Measurements from ENCODE around the gene PGRMC1.
"Not testable (repeated sequence)": the region's sequence is repeated elsewhere in the genome, so short reads cannot be mapped to it uniquely, and the experiment has no call there.

The PGRMC1 gene

GRCh38 chrX:119207483-119207882 lies 28.6 kb upstream of the PGRMC1 start:
- H3K4me3 ChIP-seq (ENCODE audit: low read length in 2 of 2); H3K9ac ChIP-seq (ENCODE audit: low read depth in 1 of 2, low read length in 2 of 2); H3K9me3 ChIP-seq (ENCODE audit: control insufficient read depth in 2 of 2, low read length in 2 of 2); H3K36me3 ChIP-seq (ENCODE audit: control insufficient read depth in 2 of 2, insufficient read depth in 2 of 2, low read length in 2 of 2); H3K27ac ChIP-seq (ENCODE audit: low read depth in 2 of 2, low read length in 2 of 2); H3K27me3 ChIP-seq (ENCODE audit: control insufficient read depth in 2 of 2, insufficient read depth in 2 of 2, low read length in 2 of 2); H3K4me1 ChIP-seq (ENCODE audit: control insufficient read depth in 2 of 2, insufficient read depth in 2 of 2, low read length in 2 of 2): not testable (repeated sequence)

GRCh38 chrX:119208401-119209057 lies 27.6 kb upstream of the PGRMC1 start:
- Histone ChIP-seq H3K9ac (ENCODE audit: low read depth in 1 of 2, low read length in 2 of 2) (no peak overlapping the region), H3K4me3 (ENCODE audit: low read length in 2 of 2) (no peak overlapping the region)

GRCh38 chrX:119210931-119211648 lies 25.0 kb upstream of the PGRMC1 start:
- not testable (repeated sequence) for H3K27ac ChIP-seq (ENCODE audit: low read depth in 2 of 2, low read length in 2 of 2); H3K36me3 ChIP-seq (ENCODE audit: control insufficient read depth in 2 of 2, insufficient read depth in 2 of 2, low read length in 2 of 2); H3K9ac ChIP-seq (ENCODE audit: low read depth in 1 of 2, low read length in 2 of 2); H3K27me3 ChIP-seq (ENCODE audit: control insufficient read depth in 2 of 2, insufficient read depth in 2 of 2, low read length in 2 of 2); H3K4me1 ChIP-seq (ENCODE audit: control insufficient read depth in 2 of 2, insufficient read depth in 2 of 2, low read length in 2 of 2); H3K4me3 ChIP-seq (ENCODE audit: low read length in 2 of 2); H3K9me3 ChIP-seq (ENCODE audit: control insufficient read depth in 2 of 2, low read length in 2 of 2)

More at GRCh38 chrX:119208401-119209057, 27.6 kb upstream of the PGRMC1 start:
- Histone ChIP-seq H3K9me3 (ENCODE audit: control insufficient read depth in 2 of 2, low read length in 2 of 2) (no peaks in the 10 kb centered on the region), H3K36me3 (ENCODE audit: control insufficient read depth in 2 of 2, insufficient read depth in 2 of 2, low read length in 2 of 2) (no peaks in the 10 kb centered on the region), H3K27ac (ENCODE audit: low read depth in 2 of 2, low read length in 2 of 2) (no peak overlapping the region), H3K27me3 (ENCODE audit: control insufficient read depth in 2 of 2, insufficient read depth in 2 of 2, low read length in 2 of 2) (peaks cover 2 to 3% of the 10 kb centered on the region in 2 donors), H3K4me1 (ENCODE audit: control insufficient read depth in 2 of 2, insufficient read depth in 2 of 2, low read length in 2 of 2) (no peaks in the 10 kb centered on the region)

DNA sequence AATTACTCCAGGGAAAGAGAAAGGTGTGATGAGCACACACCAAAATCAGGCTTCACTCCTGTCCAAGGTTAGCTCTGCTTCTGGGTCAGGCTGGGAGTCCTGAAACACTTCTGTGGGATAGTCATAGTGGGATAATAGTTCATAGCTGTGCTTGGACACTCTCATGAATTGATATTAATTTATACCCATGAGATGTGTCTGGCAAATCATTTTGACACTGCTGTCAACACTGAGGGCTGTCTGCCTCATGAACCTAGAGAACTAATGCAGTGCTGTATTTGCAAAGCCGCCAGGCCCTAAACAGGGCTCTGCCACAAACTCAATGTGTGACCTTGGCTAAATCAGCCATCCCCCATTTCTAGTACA lies 24.5 kb upstream of the PGRMC1 start:
- H3K27me3 ChIP-seq (ENCODE audit: control insufficient read depth in 2 of 2, insufficient read depth in 2 of 2, low read length in 2 of 2): peaks cover 0 to 3% of the 10 kb centered on the region in 2 donors
- no peaks in the 10 kb centered on the region for H3K4me1 ChIP-seq (ENCODE audit: control insufficient read depth in 2 of 2, insufficient read depth in 2 of 2, low read length in 2 of 2)
- H3K27ac ChIP-seq (ENCODE audit: low read depth in 2 of 2, low read length in 2 of 2): no peak overlapping the region
- no peaks in the 10 kb centered on the region for H3K9me3 ChIP-seq (ENCODE audit: control insufficient read depth in 2 of 2, low read length in 2 of 2)
- H3K36me3 ChIP-seq (ENCODE audit: control insufficient read depth in 2 of 2, insufficient read depth in 2 of 2, low read length in 2 of 2): no peaks in the 10 kb centered on the region
- no peak overlapping the region for H3K4me3 ChIP-seq (ENCODE audit: low read length in 2 of 2)
- H3K9ac ChIP-seq (ENCODE audit: low read depth in 1 of 2, low read length in 2 of 2): no peak overlapping the region

DNA sequence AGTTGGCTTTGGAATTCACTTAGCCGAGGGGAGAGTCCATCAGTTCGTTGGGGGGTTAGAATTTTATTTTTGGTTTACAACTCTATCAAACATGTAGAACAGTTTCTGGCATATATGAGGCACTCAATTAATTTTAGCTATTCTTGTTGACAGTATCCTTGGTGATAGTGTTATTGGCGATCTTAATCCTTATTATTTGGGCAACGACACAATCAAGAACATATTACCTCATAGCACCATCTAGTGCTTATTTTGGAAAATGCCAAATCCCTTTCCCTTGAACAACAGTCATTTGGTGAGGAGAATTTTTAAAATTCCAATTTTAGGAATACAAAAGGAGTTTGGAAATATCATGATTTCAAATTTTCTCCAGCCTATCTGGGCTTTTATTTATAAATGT lies 17.9 kb upstream of the PGRMC1 start:
- no peaks in the 10 kb centered on the region for H3K36me3 ChIP-seq (ENCODE audit: control insufficient read depth in 2 of 2, insufficient read depth in 2 of 2, low read length in 2 of 2)
- no peak overlapping the region for H3K9ac ChIP-seq (ENCODE audit: low read depth in 1 of 2, low read length in 2 of 2)
- no peak overlapping the region for H3K27ac ChIP-seq (ENCODE audit: low read depth in 2 of 2, low read length in 2 of 2)
- no peaks in the 10 kb centered on the region for H3K9me3 ChIP-seq (ENCODE audit: control insufficient read depth in 2 of 2, low read length in 2 of 2)
- H3K4me1 ChIP-seq (ENCODE audit: control insufficient read depth in 2 of 2, insufficient read depth in 2 of 2, low read length in 2 of 2): no peaks in the 10 kb centered on the region
- no peak overlapping the region for H3K4me3 ChIP-seq (ENCODE audit: low read length in 2 of 2)
- H3K27me3 ChIP-seq (ENCODE audit: control insufficient read depth in 2 of 2, insufficient read depth in 2 of 2, low read length in 2 of 2): peaks cover 0 to 4% of the 10 kb centered on the region in 2 donors

DNA sequence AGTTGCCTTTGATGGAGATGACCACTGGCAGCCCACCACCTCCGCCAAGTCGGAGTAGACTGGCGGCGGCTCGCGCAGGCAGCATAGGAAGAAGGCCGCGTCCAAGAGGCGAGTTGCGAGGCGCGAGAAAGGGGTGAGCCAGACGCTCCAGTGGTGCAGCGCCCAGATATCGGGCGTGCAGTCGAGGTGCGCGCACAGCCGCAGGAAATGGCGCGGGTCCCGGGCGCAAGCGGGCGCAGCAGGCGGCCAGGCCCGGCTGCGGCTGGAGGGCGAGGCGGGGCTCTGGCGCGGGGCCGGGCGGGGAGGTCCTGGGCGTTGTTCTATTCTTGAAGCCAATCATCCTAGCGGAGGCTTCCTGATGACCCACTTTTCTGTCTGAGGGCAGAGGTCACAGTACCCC lies 13.2 kb upstream of the PGRMC1 start:
- Histone ChIP-seq H3K9ac (ENCODE audit: low read depth in 1 of 2, low read length in 2 of 2) (no peak overlapping the region), H3K27me3 (ENCODE audit: control insufficient read depth in 2 of 2, insufficient read depth in 2 of 2, low read length in 2 of 2) (peaks cover 2 to 7% of the 10 kb centered on the region in 2 donors), H3K27ac (ENCODE audit: low read depth in 2 of 2, low read length in 2 of 2) (no peak overlapping the region), H3K4me3 (ENCODE audit: low read length in 2 of 2) (no peak overlapping the region), H3K36me3 (ENCODE audit: control insufficient read depth in 2 of 2, insufficient read depth in 2 of 2, low read length in 2 of 2) (no peaks in the 10 kb centered on the region), H3K9me3 (ENCODE audit: control insufficient read depth in 2 of 2, low read length in 2 of 2) (no peaks in the 10 kb centered on the region), H3K4me1 (ENCODE audit: control insufficient read depth in 2 of 2, insufficient read depth in 2 of 2, low read length in 2 of 2) (no peaks in the 10 kb centered on the region)

DNA sequence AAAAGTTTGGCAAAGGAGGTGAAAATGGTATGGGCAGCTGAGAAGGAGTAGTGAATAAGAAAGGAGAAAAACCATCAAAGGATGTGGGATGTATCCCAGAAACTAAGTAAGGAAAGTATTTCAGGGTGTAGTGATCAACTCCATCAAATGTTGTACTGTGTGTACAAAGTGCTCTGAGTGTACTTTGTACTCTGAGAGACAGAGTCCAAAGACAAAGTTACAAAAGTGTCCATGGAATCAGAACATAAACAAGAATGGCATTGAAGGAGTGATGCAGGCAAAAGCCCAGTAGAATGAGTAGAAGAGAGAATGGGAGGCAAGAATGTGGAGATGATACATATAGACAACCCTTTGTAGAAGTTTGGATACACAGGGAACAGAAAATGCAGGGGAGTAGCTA lies 12.3 kb upstream of the PGRMC1 start:
- Histone ChIP-seq H3K36me3 (ENCODE audit: control insufficient read depth in 2 of 2, insufficient read depth in 2 of 2, low read length in 2 of 2) (no peaks in the 10 kb centered on the region), H3K27me3 (ENCODE audit: control insufficient read depth in 2 of 2, insufficient read depth in 2 of 2, low read length in 2 of 2) (peaks cover 2 to 7% of the 10 kb centered on the region in 2 donors), H3K9ac (ENCODE audit: low read depth in 1 of 2, low read length in 2 of 2) (no peak overlapping the region), H3K4me3 (ENCODE audit: low read length in 2 of 2) (no peak overlapping the region), H3K27ac (ENCODE audit: low read depth in 2 of 2, low read length in 2 of 2) (no peak overlapping the region), H3K4me1 (ENCODE audit: control insufficient read depth in 2 of 2, insufficient read depth in 2 of 2, low read length in 2 of 2) (no peaks in the 10 kb centered on the region), H3K9me3 (ENCODE audit: control insufficient read depth in 2 of 2, low read length in 2 of 2) (no peaks in the 10 kb centered on the region)

GRCh38 chrX:119226446-119226845 lies 9.6 kb upstream of the PGRMC1 start:
- peaks cover 2 to 3% of the 10 kb centered on the region in 2 donors for H3K27me3 ChIP-seq (ENCODE audit: control insufficient read depth in 2 of 2, insufficient read depth in 2 of 2, low read length in 2 of 2)
- no peak overlapping the region for H3K4me3 ChIP-seq (ENCODE audit: low read length in 2 of 2)
- no peak overlapping the region for H3K9ac ChIP-seq (ENCODE audit: low read depth in 1 of 2, low read length in 2 of 2)
- H3K27ac ChIP-seq (ENCODE audit: low read depth in 2 of 2, low read length in 2 of 2): no peak overlapping the region
- no peaks in the 10 kb centered on the region for H3K4me1 ChIP-seq (ENCODE audit: control insufficient read depth in 2 of 2, insufficient read depth in 2 of 2, low read length in 2 of 2)
- no peaks in the 10 kb centered on the region for H3K9me3 ChIP-seq (ENCODE audit: control insufficient read depth in 2 of 2, low read length in 2 of 2)
- H3K36me3 ChIP-seq (ENCODE audit: control insufficient read depth in 2 of 2, insufficient read depth in 2 of 2, low read length in 2 of 2): no peaks in the 10 kb centered on the region

- Histone ChIP-seq H3K27ac (ENCODE audit: low read depth in 2 of 2, low read length in 2 of 2) (no peak overlapping the region), H3K9me3 (ENCODE audit: control insufficient read depth in 2 of 2, low read length in 2 of 2) (no peaks in the 10 kb centered on the region), H3K4me3 (ENCODE audit: low read length in 2 of 2) (no peak overlapping the region)
Measured at GRCh38 chrX:119228512-119229252, 7.4 kb upstream of the PGRMC1 start.

GRCh38 chrX:119229253-119229615 lies 6.9 kb upstream of the PGRMC1 start:
- H3K4me1 ChIP-seq (ENCODE audit: control insufficient read depth in 2 of 2, insufficient read depth in 2 of 2, low read length in 2 of 2): no peaks in the 10 kb centered on the region
- no peaks in the 10 kb centered on the region for H3K9me3 ChIP-seq (ENCODE audit: control insufficient read depth in 2 of 2, low read length in 2 of 2)
- no peak overlapping the region for H3K4me3 ChIP-seq (ENCODE audit: low read length in 2 of 2)
- H3K27me3 ChIP-seq (ENCODE audit: control insufficient read depth in 2 of 2, insufficient read depth in 2 of 2, low read length in 2 of 2): peaks cover 2 to 3% of the 10 kb centered on the region in 2 donors
- H3K9ac ChIP-seq (ENCODE audit: low read depth in 1 of 2, low read length in 2 of 2): no peak overlapping the region
- no peaks in the 10 kb centered on the region for H3K36me3 ChIP-seq (ENCODE audit: control insufficient read depth in 2 of 2, insufficient read depth in 2 of 2, low read length in 2 of 2)
- no peak overlapping the region for H3K27ac ChIP-seq (ENCODE audit: low read depth in 2 of 2, low read length in 2 of 2)

More at GRCh38 chrX:119228512-119229252, 7.4 kb upstream of the PGRMC1 start:
- H3K36me3 ChIP-seq (ENCODE audit: control insufficient read depth in 2 of 2, insufficient read depth in 2 of 2, low read length in 2 of 2): no peaks in the 10 kb centered on the region
- peaks cover 2 to 3% of the 10 kb centered on the region in 2 donors for H3K27me3 ChIP-seq (ENCODE audit: control insufficient read depth in 2 of 2, insufficient read depth in 2 of 2, low read length in 2 of 2)
- H3K9ac ChIP-seq (ENCODE audit: low read depth in 1 of 2, low read length in 2 of 2): no peak overlapping the region
- no peaks in the 10 kb centered on the region for H3K4me1 ChIP-seq (ENCODE audit: control insufficient read depth in 2 of 2, insufficient read depth in 2 of 2, low read length in 2 of 2)
